Measurements from ENCODE around the gene RORB. TPM values are rescaled to one million over a fixed set of nuclear protein-coding genes. Genes with fewer than 3 reads are reported as not detected.

The RORB gene
- total and polyA plus RNA-seq, 4 donors: 0.40 to 3.9 (median 1.1) TPM

DNA sequence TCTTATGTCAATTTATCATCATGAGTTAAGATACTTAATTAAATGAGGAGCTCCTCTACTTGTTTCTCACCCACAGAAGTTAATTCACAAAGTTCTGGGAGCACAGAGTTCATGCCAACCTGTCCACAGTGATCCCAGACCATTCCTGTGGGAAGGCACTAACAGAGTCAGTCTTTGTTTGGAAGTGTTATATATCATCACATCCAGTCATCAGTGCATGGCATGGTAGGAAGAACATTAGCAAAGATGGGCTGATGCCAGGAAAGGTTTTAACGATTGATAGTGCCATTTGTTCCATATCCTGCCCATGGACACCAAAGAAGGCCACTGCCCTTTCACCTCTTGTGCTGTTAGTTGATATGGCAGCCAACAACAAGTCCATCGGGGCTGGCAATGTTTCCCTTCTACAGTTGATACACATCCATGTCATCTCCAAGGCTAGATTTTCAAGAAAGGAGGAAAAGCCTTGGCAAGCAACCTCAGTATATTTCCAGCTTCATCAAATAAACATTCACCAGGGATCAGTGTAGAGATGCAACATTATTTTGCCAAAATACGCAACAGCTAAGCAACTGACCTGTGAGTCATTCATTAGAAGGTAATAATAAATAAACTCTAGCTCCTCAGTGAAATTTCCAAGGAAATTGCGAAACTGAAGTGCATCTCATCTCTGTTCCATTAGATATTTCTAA, 169.6 kb downstream of the RORB start:
- ATAC-seq (ENCODE audit: insufficient read depth, low FRiP score) (peak; percentile 10), DNase-seq (peak in 2 of 3 donors; percentile 1 to 7)
- Histone ChIP-seq H3K9me3 (ENCODE audit: control insufficient read depth in 4 of 4, insufficient read depth in 3 of 4, low read length in 3 of 4) (no peaks in the 10 kb centered on the region), H3K36me3 (ENCODE audit: control insufficient read depth in 4 of 4, insufficient read depth in 4 of 4, low read length in 4 of 4) (no peaks in the 10 kb centered on the region), H3K4me1 (ENCODE audit: control insufficient read depth in 5 of 5, insufficient read depth in 5 of 5, low read length in 5 of 5) (no peaks in the 10 kb centered on the region), H3K27me3 (ENCODE audit: control insufficient read depth in 3 of 3, insufficient read depth in 3 of 3, low read length in 2 of 3) (no peaks in the 10 kb centered on the region), H3K9ac (ENCODE audit: insufficient read depth in 1 of 2, low read length in 2 of 2) (no peak overlapping the region), H3K4me3 (no peak overlapping the region), H3K27ac (ENCODE audit: low read depth in 1 of 2, low read length in 1 of 2) (no peak overlapping the region)
- TF ChIP-seq, protein P1, sequence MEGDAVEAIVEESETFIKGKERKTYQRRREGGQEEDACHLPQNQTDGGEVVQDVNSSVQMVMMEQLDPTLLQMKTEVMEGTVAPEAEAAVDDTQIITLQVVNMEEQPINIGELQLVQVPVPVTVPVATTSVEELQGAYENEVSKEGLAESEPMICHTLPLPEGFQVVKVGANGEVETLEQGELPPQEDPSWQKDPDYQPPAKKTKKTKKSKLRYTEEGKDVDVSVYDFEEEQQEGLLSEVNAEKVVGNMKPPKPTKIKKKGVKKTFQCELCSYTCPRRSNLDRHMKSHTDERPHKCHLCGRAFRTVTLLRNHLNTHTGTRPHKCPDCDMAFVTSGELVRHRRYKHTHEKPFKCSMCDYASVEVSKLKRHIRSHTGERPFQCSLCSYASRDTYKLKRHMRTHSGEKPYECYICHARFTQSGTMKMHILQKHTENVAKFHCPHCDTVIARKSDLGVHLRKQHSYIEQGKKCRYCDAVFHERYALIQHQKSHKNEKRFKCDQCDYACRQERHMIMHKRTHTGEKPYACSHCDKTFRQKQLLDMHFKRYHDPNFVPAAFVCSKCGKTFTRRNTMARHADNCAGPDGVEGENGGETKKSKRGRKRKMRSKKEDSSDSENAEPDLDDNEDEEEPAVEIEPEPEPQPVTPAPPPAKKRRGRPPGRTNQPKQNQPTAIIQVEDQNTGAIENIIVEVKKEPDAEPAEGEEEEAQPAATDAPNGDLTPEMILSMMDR (IDR thresholded peaks at IDR 0.05; ENCODE audit: control extremely low read depth, extremely low read depth): no peak
- WGBS, 2 donors: 72 to 77% methylated on average over 4 of the region's 4 CpGs

DNA sequence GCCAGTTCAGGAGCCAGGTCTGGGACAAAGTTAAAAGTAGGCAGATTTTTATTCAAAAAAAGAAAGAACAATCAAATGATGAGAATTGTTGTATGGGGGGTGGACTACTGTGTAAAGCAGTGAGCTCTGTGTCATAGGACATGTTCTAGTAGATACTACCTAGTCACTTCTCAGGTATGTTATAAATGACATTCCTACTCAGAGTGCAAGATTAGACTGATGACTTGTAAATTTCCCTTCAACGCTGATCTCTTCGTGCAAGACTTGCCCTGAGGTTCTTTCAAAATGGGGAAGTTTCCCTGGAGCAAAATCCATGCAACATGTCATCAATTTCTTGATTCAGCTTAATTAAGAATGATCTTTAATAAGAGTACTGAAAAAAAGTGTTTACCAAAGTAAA, 175.1 kb downstream of the RORB start:
- TF ChIP-seq, protein P1 (IDR thresholded peaks at IDR 0.05; ENCODE audit: control extremely low read depth, extremely low read depth): no peak
- peaks cover 0 to 2% (median 0%) of the 10 kb centered on the region in 4 donors for H3K9me3 ChIP-seq (ENCODE audit: control insufficient read depth in 4 of 4, insufficient read depth in 3 of 4, low read length in 3 of 4)
- WGBS, 2 donors: 64 to 79% methylated on average over 2 of the region's 2 CpGs
- H3K4me3 ChIP-seq: no peak overlapping the region
- no peaks in the 10 kb centered on the region for H3K36me3 ChIP-seq (ENCODE audit: control insufficient read depth in 4 of 4, insufficient read depth in 4 of 4, low read length in 4 of 4)
- H3K4me1 ChIP-seq (ENCODE audit: control insufficient read depth in 5 of 5, insufficient read depth in 5 of 5, low read length in 5 of 5): no peaks in the 10 kb centered on the region
- H3K27ac ChIP-seq (ENCODE audit: low read depth in 1 of 2, low read length in 1 of 2): no peak overlapping the region
- ATAC-seq (ENCODE audit: insufficient read depth, low FRiP score): no peak
- no peak overlapping the region for H3K9ac ChIP-seq (ENCODE audit: insufficient read depth in 1 of 2, low read length in 2 of 2)
- no peaks in the 10 kb centered on the region for H3K27me3 ChIP-seq (ENCODE audit: control insufficient read depth in 3 of 3, insufficient read depth in 3 of 3, low read length in 2 of 3)
- DNase-seq: no peak

DNA sequence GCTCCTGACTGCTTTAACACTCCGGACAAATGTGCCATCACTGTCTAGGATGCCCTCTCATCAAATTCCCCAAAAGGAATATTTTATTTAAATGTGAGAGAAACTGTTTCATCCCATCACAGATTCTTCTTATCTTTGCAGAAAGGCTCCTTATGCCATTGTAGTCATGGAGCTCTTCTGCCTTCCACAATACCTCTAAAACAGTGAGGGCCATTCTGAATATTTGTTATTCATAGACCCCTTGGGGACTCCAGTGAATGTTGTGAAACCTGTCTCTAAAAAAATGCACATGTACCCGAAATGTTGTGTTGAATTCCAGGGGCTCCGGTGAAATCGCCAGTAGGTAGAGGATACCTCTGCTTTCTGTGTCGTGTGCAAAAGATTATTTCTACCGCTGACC, 176.9 kb downstream of the RORB start:
- TF ChIP-seq, protein P1 (IDR thresholded peaks at IDR 0.05; ENCODE audit: control extremely low read depth, extremely low read depth): no peak
- H3K4me3 ChIP-seq: no peak overlapping the region
- DNase-seq: no peak
- no peaks in the 10 kb centered on the region for H3K4me1 ChIP-seq (ENCODE audit: control insufficient read depth in 5 of 5, insufficient read depth in 5 of 5, low read length in 5 of 5)
- no peak overlapping the region for H3K9ac ChIP-seq (ENCODE audit: insufficient read depth in 1 of 2, low read length in 2 of 2)
- H3K36me3 ChIP-seq (ENCODE audit: control insufficient read depth in 4 of 4, insufficient read depth in 4 of 4, low read length in 4 of 4): no peaks in the 10 kb centered on the region
- ATAC-seq (ENCODE audit: insufficient read depth, low FRiP score): no peak
- no peaks in the 10 kb centered on the region for H3K27me3 ChIP-seq (ENCODE audit: control insufficient read depth in 3 of 3, insufficient read depth in 3 of 3, low read length in 2 of 3)
- no peak overlapping the region for H3K27ac ChIP-seq (ENCODE audit: low read depth in 1 of 2, low read length in 1 of 2)
- 85 to 86% methylated on average over 6 of the region's 6 CpGs for WGBS, 2 donors
- peaks cover 0 to 2% (median 0%) of the 10 kb centered on the region in 4 donors for H3K9me3 ChIP-seq (ENCODE audit: control insufficient read depth in 4 of 4, insufficient read depth in 3 of 4, low read length in 3 of 4)

DNA sequence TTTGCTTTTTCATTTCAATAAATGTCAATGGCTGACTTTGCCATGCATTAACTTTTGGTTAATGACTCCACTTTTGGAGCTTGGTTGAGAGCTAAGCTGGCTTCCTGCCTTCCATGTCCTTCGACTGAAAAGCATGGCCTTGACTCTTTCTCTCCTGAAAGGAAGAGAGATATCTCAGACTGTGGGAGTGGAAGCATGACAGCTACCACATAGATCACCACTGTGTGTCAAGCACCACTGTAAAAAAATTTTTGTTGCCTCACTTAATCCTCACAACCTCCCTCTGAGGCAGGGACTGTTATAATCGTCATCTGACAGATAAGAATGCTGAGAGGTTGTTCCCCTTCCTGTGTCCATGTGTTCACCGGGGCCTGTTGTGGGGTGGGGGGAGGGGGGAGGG, 184.8 kb downstream of the RORB start:
- no peak for DNase-seq
- Histone ChIP-seq H3K4me3 (no peak overlapping the region), H3K36me3 (ENCODE audit: control insufficient read depth in 4 of 4, insufficient read depth in 4 of 4, low read length in 4 of 4) (no peaks in the 10 kb centered on the region), H3K27ac (ENCODE audit: low read depth in 1 of 2, low read length in 1 of 2) (no peak overlapping the region), H3K9me3 (ENCODE audit: control insufficient read depth in 4 of 4, insufficient read depth in 3 of 4, low read length in 3 of 4) (no peaks in the 10 kb centered on the region), H3K9ac (ENCODE audit: insufficient read depth in 1 of 2, low read length in 2 of 2) (no peak overlapping the region), H3K27me3 (ENCODE audit: control insufficient read depth in 3 of 3, insufficient read depth in 3 of 3, low read length in 2 of 3) (no peaks in the 10 kb centered on the region), H3K4me1 (ENCODE audit: control insufficient read depth in 5 of 5, insufficient read depth in 5 of 5, low read length in 5 of 5) (no peaks in the 10 kb centered on the region)
- 13 to 23% methylated on average over 3 of the region's 3 CpGs for WGBS, 2 donors
- TF ChIP-seq, protein P1 (IDR thresholded peaks at IDR 0.05; ENCODE audit: control extremely low read depth, extremely low read depth): no peak
- ATAC-seq (ENCODE audit: insufficient read depth, low FRiP score): no peak

Data from lung (tissue), 12 donors.